RWPE2 (cell line): ENCODE data around the gene ZMYM2.

ENCODE experiments used
- ATAC-seq: fragments of 200-7000 bp; cut with Tn5 transposase; 3 replicates; pipeline ENCODE4 v1.9.1; 2021; ENCODE audit warnings: low read depth
- DNase-seq: peaks from one replicate; pipeline ENCODE4 v3.0.0-alpha.2; 2020; ENCODE audit warnings: low spot score
- H3K27ac ChIP-seq: fragments of 450-650 bp; 2 replicates; pipeline ENCODE4 v1.5.1; 2017; ENCODE audit warnings: mild to moderate bottlenecking; ENCODE audit not compliant: poor library complexity, severe bottlenecking
- H3K27me3 ChIP-seq: fragments of 250-450 bp; sonication (Bioruptor Pico); 2 replicates; pipeline ENCODE4 v1.5.1; 2021; ENCODE audit warnings: mild to moderate bottlenecking, moderate library complexity; ENCODE audit not compliant: insufficient read depth, poor library complexity, severe bottlenecking
- H3K36me3 ChIP-seq: fragments of 250-450 bp; sonication (Bioruptor Pico); 2 replicates; pipeline ENCODE4 v1.5.1; 2020; ENCODE audit warnings: low read depth, mild to moderate bottlenecking, moderate library complexity
- H3K4me1 ChIP-seq: fragments of 250-450 bp; sonication (Bioruptor Pico); 2 replicates; pipeline ENCODE4 v1.5.1; 2021; ENCODE audit warnings: mild to moderate bottlenecking, moderate library complexity; ENCODE audit not compliant: insufficient read depth, poor library complexity, severe bottlenecking
- H3K4me3 ChIP-seq: fragments of 250-450 bp; sonication (Bioruptor Pico); 2 replicates; pipeline ENCODE4 v1.5.1; 2021; ENCODE audit warnings: mild to moderate bottlenecking, moderate library complexity; ENCODE audit not compliant: severe bottlenecking
- H3K9me3 ChIP-seq: fragments of 250-450 bp; sonication (Bioruptor Pico); 2 replicates; pipeline ENCODE4 v1.5.1; 2021; ENCODE audit warnings: mild to moderate bottlenecking, moderate library complexity; ENCODE audit not compliant: severe bottlenecking
- CTCF ChIP-seq: fragments of 450-650 bp; IDR thresholded peaks from one replicate; pipeline ENCODE4 v1.5.1; 2017; ENCODE audit warnings: mild to moderate bottlenecking, moderate library complexity; ENCODE audit not compliant: poor library complexity, severe bottlenecking

Gene ZMYM2

DNA sequence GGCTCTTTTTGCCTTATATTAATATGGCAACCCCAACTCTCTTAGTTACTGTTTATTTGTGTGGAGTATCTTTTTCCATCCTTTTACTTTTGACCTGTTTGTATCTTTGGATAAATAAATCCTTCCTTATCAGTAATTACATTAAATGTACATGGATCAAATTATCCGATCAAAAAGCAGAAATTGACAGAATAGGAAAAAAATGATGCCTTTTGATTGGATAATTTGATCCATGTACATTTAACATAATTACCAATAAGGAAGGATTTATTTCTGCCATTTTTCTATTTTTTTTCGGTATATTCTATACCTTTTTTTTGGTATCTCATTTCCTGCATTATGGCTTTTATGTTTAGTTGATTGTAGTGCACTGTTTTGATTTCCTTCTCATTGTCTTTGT lies 57.2 kb downstream of the ZMYM2 start:
- Histone ChIP-seq H3K4me1 (peaks cover 3% of the 10 kb centered on the region), H3K36me3 (peaks cover 50% of the 10 kb centered on the region), H3K27me3 (no peaks in the 10 kb centered on the region), H3K9me3 (peaks cover 16% of the 10 kb centered on the region), H3K27ac (no peak overlapping the region), H3K4me3 (no peak overlapping the region)
- ATAC-seq (no peak), DNase-seq (no peak)
- no peak for TF ChIP-seq CTCF

DNA sequence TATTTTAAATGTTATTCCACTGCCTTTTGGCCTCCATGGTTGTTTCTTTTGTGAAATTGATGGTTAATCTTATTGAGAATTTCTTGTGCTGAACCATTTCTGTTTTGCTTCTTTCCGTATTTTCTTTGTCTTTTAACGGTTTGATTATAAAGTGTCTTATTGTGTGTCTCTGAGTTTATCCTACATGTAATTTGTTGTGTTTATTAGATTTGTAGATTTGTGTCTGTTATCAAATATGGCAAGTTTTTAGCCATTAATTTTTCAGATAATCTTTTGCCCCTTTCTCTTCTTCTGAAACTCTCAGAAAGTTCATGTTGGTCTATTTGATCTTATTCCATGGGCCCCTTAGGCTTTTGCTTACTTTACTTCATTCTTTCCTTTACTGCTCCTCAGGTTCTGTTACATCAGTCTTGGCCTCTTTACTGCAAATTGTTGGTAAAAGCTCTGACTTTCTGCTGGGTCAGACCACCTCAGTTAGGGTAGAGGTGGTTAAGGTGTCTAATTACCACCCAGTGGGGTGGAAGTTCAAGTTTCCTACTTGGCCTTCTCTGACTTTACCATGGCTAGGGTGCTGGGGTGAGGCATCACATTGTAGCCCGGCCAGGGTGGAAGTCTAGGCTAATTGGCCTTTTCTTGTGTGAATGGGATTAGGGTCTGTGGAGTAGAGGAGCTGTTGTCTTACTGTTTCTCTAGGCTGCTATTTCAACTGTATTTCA lies 58.3 kb downstream of the ZMYM2 start:
- DNase-seq (no peak), ATAC-seq (no peak)
- Histone ChIP-seq H3K27ac (no peak overlapping the region), H3K4me1 (peaks cover 14% of the 10 kb centered on the region), H3K36me3 (peaks cover 49% of the 10 kb centered on the region), H3K9me3 (peaks cover 16% of the 10 kb centered on the region), H3K4me3 (no peak overlapping the region), H3K27me3 (no peaks in the 10 kb centered on the region)
- TF ChIP-seq CTCF: no peak

DNA sequence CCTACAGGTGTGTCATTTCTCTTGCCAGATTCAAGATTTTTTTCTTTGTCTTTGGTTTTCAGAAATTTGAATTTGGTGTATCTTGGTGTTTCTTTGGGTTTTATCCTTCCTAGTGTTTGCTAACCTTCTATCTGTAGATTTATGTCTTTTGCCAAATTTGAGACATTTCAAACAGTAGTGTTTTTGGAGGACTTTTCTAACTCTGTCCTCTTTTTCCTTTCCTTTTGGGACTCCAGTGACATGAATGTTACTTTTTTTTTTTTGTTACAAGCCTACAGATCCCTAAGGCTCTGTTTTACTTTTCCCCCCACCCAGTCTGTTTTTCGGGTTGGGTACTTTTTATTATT lies 58.8 kb downstream of the ZMYM2 start:
- Histone ChIP-seq H3K4me1 (peaks cover 14% of the 10 kb centered on the region), H3K27me3 (no peaks in the 10 kb centered on the region), H3K9me3 (peaks cover 16% of the 10 kb centered on the region), H3K4me3 (no peak overlapping the region), H3K27ac (no peak overlapping the region), H3K36me3 (peaks cover 54% of the 10 kb centered on the region)
- no peak for TF ChIP-seq CTCF
- ATAC-seq (no peak), DNase-seq (no peak)

- DNase-seq (no peak), ATAC-seq (no peak)
- Histone ChIP-seq H3K27me3 (no peaks in the 10 kb centered on the region), H3K27ac (no peak overlapping the region), H3K36me3 (peaks cover 61% of the 10 kb centered on the region), H3K9me3 (peaks cover 16% of the 10 kb centered on the region), H3K4me1 (peaks cover 14% of the 10 kb centered on the region), H3K4me3 (no peak overlapping the region)
- TF ChIP-seq CTCF: no peak
Observed at GRCh38 chr13:20019043-20019442, 60.5 kb downstream of the ZMYM2 start.

DNA sequence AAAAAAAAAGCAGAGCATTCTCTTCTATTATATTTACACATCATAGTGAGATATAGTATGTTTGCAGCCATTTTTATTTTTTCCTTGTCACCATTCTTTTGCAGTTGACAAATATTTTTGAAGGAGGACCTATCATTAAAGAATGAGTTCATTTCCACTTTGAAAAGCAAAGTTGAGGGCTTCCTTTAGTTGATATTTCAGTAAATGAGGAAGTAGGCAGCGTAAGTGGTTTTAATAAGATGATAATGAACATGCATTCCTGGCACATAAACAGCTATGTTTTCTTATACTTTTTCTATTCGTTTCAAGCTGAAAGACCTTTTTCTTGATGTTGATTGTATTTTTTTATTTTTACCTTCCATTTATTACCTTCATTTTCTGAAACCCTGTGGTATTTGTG lies 66.2 kb downstream of the ZMYM2 start:
- Histone ChIP-seq H3K27ac (no peak overlapping the region), H3K9me3 (no peaks in the 10 kb centered on the region), H3K4me3 (no peak overlapping the region), H3K27me3 (no peaks in the 10 kb centered on the region), H3K4me1 (peaks cover 14% of the 10 kb centered on the region), H3K36me3 (peaks cover 66% of the 10 kb centered on the region)
- no peak for DNase-seq
- no peak for TF ChIP-seq CTCF
- ATAC-seq: no peak
